OCI-LY7 (cell line): Measurements from ENCODE around the gene PDE8B. TPM values are rescaled to one million over a fixed set of nuclear protein-coding genes. Genes with fewer than 3 reads are reported as not detected.

ENCODE experiments used
- BruUV-seq: library from RNA; stranded (reverse); fragments of 400-500 nt; replicated peaks from 2 replicates; lab custom pipeline; 2021; lab: Mats Ljungman, UMichigan
- CTCF ChIA-PET: fragments of 300-600 bp; sonication (Branson Sonifier 250); formaldehyde crosslinking; loops from one replicate; lab custom pipeline; 2022; ENCODE audit warnings: antibody characterized with exemption; ENCODE audit not compliant: unreplicated experiment; lab: Charles Lee
- POLR2A ChIA-PET: fragments of 300-600 bp; sonication (Branson Sonifier 250); formaldehyde crosslinking; loops from one replicate; lab custom pipeline; 2022; ENCODE audit warnings: antibody characterized with exemption; lab: Charles Lee
- DNase-seq: peaks from one replicate; pipeline ENCODE4 v3.0.0-alpha.2; 2015; ENCODE audit warnings: low spot score
- H2AFZ ChIP-seq: fragments of 200-600 bp; sonication (generic), shearing (Covaris generic); 2 replicates; pipeline ENCODE4 v1.6.1; 2014; ENCODE audit warnings: mild to moderate bottlenecking, antibody characterized with exemption, low read length, moderate library complexity
- H3K27ac ChIP-seq: fragments of 200-600 bp; sonication (generic); 2 replicates; pipeline ENCODE4 v1.5.1; 2014; ENCODE audit warnings: mixed run types, low read depth, mild to moderate bottlenecking, moderate library complexity, low read length, inconsistent platforms; ENCODE audit not compliant: poor library complexity, severe bottlenecking
- H3K36me3 ChIP-seq: fragments of 200-600 bp; sonication (generic); 2 replicates; pipeline ENCODE4 v1.6.1; 2014; ENCODE audit warnings: mild to moderate bottlenecking, antibody characterized with exemption, low read length, moderate library complexity, mixed read lengths; ENCODE audit not compliant: insufficient read depth
- H3K4me1 ChIP-seq: fragments of 200-600 bp; sonication (generic); 2 replicates; pipeline ENCODE4 v1.5.1; 2014; ENCODE audit warnings: mild to moderate bottlenecking, low read length; ENCODE audit not compliant: insufficient read depth, poor library complexity, severe bottlenecking
- H3K4me2 ChIP-seq: fragments of 200-600 bp; sonication (generic); 2 replicates; pipeline ENCODE4 v1.6.1; 2014; ENCODE audit warnings: mild to moderate bottlenecking, low read length
- H3K4me3 ChIP-seq: fragments of 200-600 bp; sonication (generic); 2 replicates; pipeline ENCODE4 v1.5.1; 2014; ENCODE audit warnings: mild to moderate bottlenecking, low read depth, low read length; ENCODE audit not compliant: poor library complexity, severe bottlenecking
- H3K79me2 ChIP-seq: fragments of 200-600 bp; sonication (generic); 2 replicates; pipeline ENCODE4 v1.6.1; 2016; ENCODE audit warnings: low read depth, mild to moderate bottlenecking, low read length, moderate library complexity, mixed read lengths; ENCODE audit not compliant: insufficient read depth
- H3K9me2 ChIP-seq: fragments of 200-600 bp; sonication (generic); 2 replicates; pipeline ENCODE4 v1.6.1; 2016; ENCODE audit warnings: mild to moderate bottlenecking, low read length, mixed read lengths; ENCODE audit not compliant: insufficient read depth
- H3K9me3 ChIP-seq: fragments of 200-600 bp; sonication (generic); 2 replicates; pipeline ENCODE4 v1.6.1; 2014; ENCODE audit warnings: mild to moderate bottlenecking, mixed run types, low read length, mixed read lengths
- H4K20me1 ChIP-seq: fragments of 200-600 bp; sonication (generic); 2 replicates; pipeline ENCODE4 v1.6.1; 2014; ENCODE audit warnings: mild to moderate bottlenecking, antibody characterized with exemption, low read length, moderate library complexity, mixed read lengths; ENCODE audit not compliant: insufficient read depth
- CTCF ChIP-seq: fragments of 200-600 bp; sonication (generic); conservative IDR thresholded peaks from 2 replicates; pipeline ENCODE4 v1.5.1; 2014; ENCODE audit warnings: mild to moderate bottlenecking, antibody characterized with exemption, low read length, moderate library complexity, mixed read lengths
- EZH2phosphoT487 ChIP-seq: fragments of 200-600 bp; sonication (generic); IDR thresholded peaks from 2 replicates; pipeline ENCODE4 v1.6.1; 2018; ENCODE audit warnings: low read depth, borderline replicate concordance, mild to moderate bottlenecking, mixed run types, antibody characterized with exemption, low read length, moderate library complexity, mixed read lengths
- intact Hi-C: fragments of 100-400 bp; cut with micrococcal nuclease; formaldehyde crosslinking; loops from one replicate; pipeline ENCODE4 v1.10.0; 2022; ENCODE audit not compliant: unreplicated experiment
- total RNA-seq, 2 experiments: library from RNA; depleted of rRNA in 1 of 2; stranded (reverse); fragments of >200 nt in 1 of 2; shearing (Covaris generic) in 1 of 2; gene quantifications; 2 replicates each; pipeline ENCODE4 v1.2.3, GENCODE V29; 2014 to 2022

The PDE8B gene
- total RNA-seq, 2 experiments from 2014 or later: 0.21 to 0.22 TPM

- no TSS peak for BruUV-seq
- no peaks in the 10 kb centered on the region for H3K36me3 ChIP-seq
- H4K20me1 ChIP-seq: no peaks in the 10 kb centered on the region
- H3K9me2 ChIP-seq: no peaks in the 10 kb centered on the region
- TF ChIP-seq CTCF (no peak), EZH2phosphoT487 (no peak)
- H3K9me3 ChIP-seq: no peaks in the 10 kb centered on the region
- H3K4me3 ChIP-seq: no peak overlapping the region
- H3K27ac ChIP-seq: no peak overlapping the region
- CTCF ChIA-PET: no interaction called here
- H3K4me2 ChIP-seq: no peak overlapping the region
- H3K79me2 ChIP-seq: no peaks in the 10 kb centered on the region
- H3K4me1 ChIP-seq: no peaks in the 10 kb centered on the region
- DNase-seq: no peak
- no peak overlapping the region for H2AFZ ChIP-seq
- POLR2A ChIA-PET: no interaction called here
- intact Hi-C loops: no loop called here
These were observed 71.5 kb downstream of the PDE8B start for GRCh38 chr5:77281969-77282336.

GRCh38 chr5:77282337-77283027 lies 72.0 kb downstream of the PDE8B start:
- Histone ChIP-seq H3K4me3 (no peak overlapping the region), H3K9me3 (no peaks in the 10 kb centered on the region), H3K36me3 (no peaks in the 10 kb centered on the region), H3K79me2 (no peaks in the 10 kb centered on the region), H3K4me2 (no peak overlapping the region), H4K20me1 (no peaks in the 10 kb centered on the region), H3K4me1 (no peaks in the 10 kb centered on the region), H3K27ac (no peak overlapping the region), H2AFZ (no peak overlapping the region), H3K9me2 (no peaks in the 10 kb centered on the region)
- POLR2A ChIA-PET: no interaction called here
- DNase-seq: no peak
- TF ChIP-seq CTCF: no peak
- no peak for TF ChIP-seq EZH2phosphoT487
- intact Hi-C loops: no loop called here
- CTCF ChIA-PET: no interaction called here
- BruUV-seq: no TSS peak

GRCh38 chr5:77285251-77285841 lies 74.9 kb downstream of the PDE8B start:
- no peak for DNase-seq
- Histone ChIP-seq H3K9me3 (no peaks in the 10 kb centered on the region), H2AFZ (no peak overlapping the region), H3K36me3 (no peaks in the 10 kb centered on the region), H3K79me2 (no peaks in the 10 kb centered on the region), H3K4me1 (no peaks in the 10 kb centered on the region), H3K9me2 (no peaks in the 10 kb centered on the region), H3K27ac (no peak overlapping the region), H4K20me1 (no peaks in the 10 kb centered on the region), H3K4me3 (no peak overlapping the region), H3K4me2 (no peak overlapping the region)
- intact Hi-C loops: no loop called here
- ChIA-PET POLR2A (no interaction called here), CTCF (no interaction called here)
- TF ChIP-seq EZH2phosphoT487 (no peak), CTCF (no peak)
- BruUV-seq: no TSS peak
